Amniotic epithelial cell (primary cell): ENCODE results near the gene BTNL2.
"Not testable (repeated sequence)": the region's sequence is repeated elsewhere in the genome, so short reads cannot be mapped to it uniquely, and the experiment has no call there.

Experiments used
- DNase-seq: peaks from one replicate; pipeline ENCODE4 v3.0.0-alpha.2; 2010; ENCODE audit warnings: low read depth

Gene BTNL2

GRCh38 chr6:32406857-32407256 is at the start of gene BTNL2:
TSS of gene BTNL2 (minus strand) at chr6:32407181. CDS start at chr6:32407123, 58 bp downstream.
- no peak for DNase-seq

- no peak for DNase-seq
These were observed 42.2 kb upstream of the BTNL2 start for GRCh38 chr6:32449088-32449736.

GRCh38 chr6:32447932-32448331 is 41.0 kb upstream of the BTNL2 start:
- DNase-seq = no peak

- DNase-seq = no peak
These were observed 38.4 kb upstream of the BTNL2 start for GRCh38 chr6:32445321-32445854.

- DNase-seq = no peak
These were observed 37.5 kb upstream of the BTNL2 start for GRCh38 chr6:32444433-32444832.

- no peak for DNase-seq
These were observed 36.1 kb upstream of the BTNL2 start for GRCh38 chr6:32442977-32443552.

- no peak for DNase-seq
These were observed 35.3 kb upstream of the BTNL2 start for GRCh38 chr6:32442243-32442667.

GRCh38 chr6:32439602-32440214 is 32.7 kb upstream of the BTNL2 start, which contains the start of gene HLA-DRA:
TSS of gene HLA-DRA (plus strand) at chr6:32439887. CDS start at chr6:32439951, 64 bp downstream.
- DNase-seq = peak; percentile 49

GRCh38 chr6:32439139-32439538 is 32.2 kb upstream of the BTNL2 start:
- DNase-seq = no peak

GRCh38 chr6:32436995-32437836 is 30.2 kb upstream of the BTNL2 start:
- no peak for DNase-seq

GRCh38 chr6:32436186-32436585 is 29.2 kb upstream of the BTNL2 start:
- DNase-seq = no peak

GRCh38 chr6:32433950-32434349 is 27.0 kb upstream of the BTNL2 start:
- not testable (repeated sequence) for DNase-seq

GRCh38 chr6:32432050-32432450 is 25.1 kb upstream of the BTNL2 start:
- DNase-seq = peak; percentile 35

GRCh38 chr6:32431142-32431541 is 24.2 kb upstream of the BTNL2 start:
- no peak for DNase-seq

GRCh38 chr6:32430179-32430578 is 23.2 kb upstream of the BTNL2 start:
- DNase-seq = no peak

- DNase-seq = no peak
These were observed 21.0 kb upstream of the BTNL2 start for GRCh38 chr6:32427934-32428474.

- DNase-seq = no peak
These were observed 20.2 kb upstream of the BTNL2 start for GRCh38 chr6:32427218-32427617.

GRCh38 chr6:32426338-32426737 is 19.4 kb upstream of the BTNL2 start:
- DNase-seq = no peak

GRCh38 chr6:32424589-32425300 is 17.8 kb upstream of the BTNL2 start:
- DNase-seq = no peak

GRCh38 chr6:32416036-32416435 is 9.1 kb upstream of the BTNL2 start:
- peak; percentile 39 for DNase-seq

- peak; percentile 52 for DNase-seq
These were observed 8.6 kb upstream of the BTNL2 start for GRCh38 chr6:32415521-32416019.
